MM.1S (cell line): Measurements from ENCODE around the gene TP53TG5.

Experiments used
- CTCF ChIP-seq: fragments of 300-600 bp; sonication (generic); IDR thresholded peaks from 2 replicates; pipeline ENCODE4 v1.5.1; 2016; ENCODE audit warnings: antibody characterized with exemption, low read length, mixed read lengths
- EZH2phosphoT487 ChIP-seq: fragments of 300-600 bp; sonication (generic); IDR thresholded peaks from 2 replicates; pipeline ENCODE4 v1.6.1; 2018; ENCODE audit warnings: antibody characterized with exemption, low read length

GRCh38 chr20:45343532-45344167, 34.5 kb downstream of the TP53TG5 start:
- TF ChIP-seq CTCF (no peak), EZH2phosphoT487 (no peak)
